Measurements from ENCODE around the gene RYR2.

DNA sequence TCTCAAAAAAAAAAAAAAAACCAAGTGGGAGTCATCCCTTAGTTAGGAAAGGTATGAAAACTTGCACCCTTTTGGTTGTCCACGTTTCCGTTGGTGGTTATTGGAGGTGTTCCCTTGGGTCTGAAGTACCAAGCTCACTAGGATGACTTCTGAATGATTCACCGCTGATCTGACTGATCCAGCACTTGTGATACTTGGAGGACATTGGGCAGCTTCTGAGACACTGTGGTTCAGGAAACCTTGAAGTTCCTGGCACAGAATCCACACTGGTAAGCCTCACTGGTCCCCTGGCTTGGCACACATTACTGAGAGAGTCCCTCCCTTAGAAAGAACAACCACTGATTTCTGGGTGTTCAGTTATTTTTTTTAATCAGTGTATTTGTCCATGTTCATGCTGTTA lies 91.9 kb downstream of the RYR2 start:
- no peak for TF ChIP-seq CTCF (IDR thresholded peaks at IDR 0.05)
- no peak for TF ChIP-seq POLR2AphosphoS5 (IDR thresholded peaks at IDR 0.05)
- TF ChIP-seq POLR2A (IDR thresholded peaks at IDR 0.05): no peak
